Trophoblast cell (in vitro differentiated cells and primary cell): Measurements from ENCODE around the gene ATG4B.

ENCODE experiments used
- DNase-seq, 2 donors: peaks; one replicate each; pipeline ENCODE4 v3.0.0-alpha.2; 2016
- H2AFZ ChIP-seq: 2 replicates; pipeline ENCODE4 v1.6.1; 2013; ENCODE audit warnings: low read length, moderate library complexity, mild to moderate bottlenecking; ENCODE audit not compliant: insufficient read depth, poor library complexity
- H2AK5ac ChIP-seq: 2 replicates; pipeline ENCODE4 v1.6.1; 2013; ENCODE audit warnings: mild to moderate bottlenecking, low read length
- H2BK120ac ChIP-seq: 2 replicates; pipeline ENCODE4 v1.6.1; 2013; ENCODE audit warnings: low read length, mild to moderate bottlenecking, moderate library complexity; ENCODE audit not compliant: insufficient read depth, poor library complexity
- H2BK12ac ChIP-seq: 2 replicates; pipeline ENCODE4 v1.6.1; 2013; ENCODE audit warnings: mild to moderate bottlenecking, low read length, moderate library complexity
- H2BK5ac ChIP-seq: 2 replicates; pipeline ENCODE4 v1.6.1; 2013; ENCODE audit warnings: low read length, low read depth, moderate library complexity, mild to moderate bottlenecking; ENCODE audit not compliant: poor library complexity
- H3K14ac ChIP-seq: 2 replicates; pipeline ENCODE4 v1.6.1; 2013; ENCODE audit warnings: mild to moderate bottlenecking, low read length
- H3K18ac ChIP-seq: 2 replicates; pipeline ENCODE4 v1.6.1; 2013; ENCODE audit warnings: mild to moderate bottlenecking, low read length
- H3K23ac ChIP-seq: 2 replicates; pipeline ENCODE4 v1.6.1; 2013; ENCODE audit warnings: low read length
- H3K27ac ChIP-seq: 2 replicates; pipeline ENCODE4 v1.5.1; 2013; ENCODE audit warnings: low read depth, mild to moderate bottlenecking, inconsistent platforms, low read length, moderate library complexity
- H3K27me3 ChIP-seq: 2 replicates; pipeline ENCODE4 v1.6.1; 2013; ENCODE audit warnings: inconsistent platforms, mild to moderate bottlenecking, low read length, moderate library complexity; ENCODE audit not compliant: insufficient read depth
- H3K36me3 ChIP-seq, 2 experiments: 1 replicate in 1 of 2; 2 replicates in 1 of 2; pipeline ENCODE4 v1.6.1; 2013; ENCODE audit warnings: low read length in 2 of 2, mild to moderate bottlenecking in 2 of 2, moderate library complexity in 1 of 2; ENCODE audit not compliant: insufficient read depth in 2 of 2, control insufficient read depth in 1 of 2
- H3K4ac ChIP-seq: 2 replicates; pipeline ENCODE4 v1.6.1; 2013; ENCODE audit warnings: low read depth, mild to moderate bottlenecking, low read length, moderate library complexity
- H3K4me1 ChIP-seq, 2 experiments: 1 replicate in 1 of 2; 2 replicates in 1 of 2; pipeline ENCODE4 v1.6.1; 2013; ENCODE audit warnings: low read length in 2 of 2, mild to moderate bottlenecking in 2 of 2, moderate library complexity in 1 of 2; ENCODE audit not compliant: insufficient read depth in 2 of 2, control insufficient read depth in 1 of 2
- H3K4me2 ChIP-seq: 2 replicates; pipeline ENCODE4 v1.6.1; 2013; ENCODE audit warnings: inconsistent platforms, mild to moderate bottlenecking, low read length, moderate library complexity
- H3K4me3 ChIP-seq: 2 replicates; pipeline ENCODE4 v1.5.1; 2013; ENCODE audit warnings: mild to moderate bottlenecking, low read depth, low read length, inconsistent platforms
- H3K79me1 ChIP-seq: one replicate; pipeline ENCODE4 v1.6.1; 2013; ENCODE audit warnings: low read length
- H3K79me2 ChIP-seq: 2 replicates; pipeline ENCODE4 v1.6.1; 2013; ENCODE audit warnings: low read length, mild to moderate bottlenecking; ENCODE audit not compliant: control insufficient read depth, insufficient read depth, poor library complexity
- H3K9ac ChIP-seq: 2 replicates; pipeline ENCODE4 v1.6.1; 2013; ENCODE audit warnings: mild to moderate bottlenecking, low read length
- H3K9me3 ChIP-seq: 2 replicates; pipeline ENCODE4 v1.6.1; 2013; ENCODE audit warnings: low read depth, mild to moderate bottlenecking, control low read depth, inconsistent platforms, low read length; ENCODE audit not compliant: insufficient read depth
- H4K12ac ChIP-seq: 2 replicates; pipeline ENCODE4 v1.6.1; 2013; ENCODE audit warnings: low read depth, mild to moderate bottlenecking, low read length, moderate library complexity
- H4K8ac ChIP-seq: 2 replicates; pipeline ENCODE4 v1.6.1; 2013; ENCODE audit warnings: low read depth, mild to moderate bottlenecking, low read length, moderate library complexity
- H4K91ac ChIP-seq: one replicate; pipeline ENCODE4 v1.6.1; 2013; ENCODE audit warnings: low read depth, mild to moderate bottlenecking, low read length, moderate library complexity
- WGBS: extraction: QIAGEN DNeasy Blood & Tissue Kit; methylation state at CpG from one replicate; pipeline ENCODE4 v1.1.7; 2013; ENCODE audit warnings: missing lambda C conversion rate; ENCODE audit not compliant: insufficient read length, insufficient coverage; ENCODE audit errors: extremely low coverage; 5-methylcytosine and 5-hydroxymethylcytosine counted together

Gene ATG4B

GRCh38 chr2:241635756-241636155 is 1.7 kb upstream of the ATG4B start:
- Histone ChIP-seq H3K36me3 (peaks cover 30 to 39% of the 10 kb centered on the region in 2 experiments), H3K79me2 (peaks cover 15% of the 10 kb centered on the region), H4K12ac (no peak overlapping the region), H3K9me3 (peaks cover 3% of the 10 kb centered on the region), H2BK5ac (no peak overlapping the region), H3K27ac (no peak overlapping the region), H3K4ac (peak overlapping the region; percentile 53), H3K23ac (peak overlapping the region; percentile 79), H2BK120ac (no peak overlapping the region), H2BK12ac (no peak overlapping the region), H4K91ac (no peak overlapping the region), H3K4me3 (no peak overlapping the region), H2AK5ac (no peak overlapping the region), H3K79me1 (peaks cover 11% of the 10 kb centered on the region), H4K8ac (no peak overlapping the region), H2AFZ (no peak overlapping the region), H3K14ac (no peak overlapping the region), H3K4me1 (peaks cover 3 to 6% of the 10 kb centered on the region in 2 experiments), H3K18ac (no peak overlapping the region), H3K4me2 (peak overlapping the region; percentile 94), H3K27me3 (no peaks in the 10 kb centered on the region), H3K9ac (no peak overlapping the region)
- DNase-seq = peak in 1 of 2 donors; percentile 12
- WGBS = no CpG with 5 or more reads among the region's 6 CpGs

GRCh38 chr2:241636182-241637017 is 1.1 kb upstream of the ATG4B start:
- peak; percentile 22 to 58 for DNase-seq
- H3K4ac ChIP-seq = peak overlapping the region; percentile 16
- peak overlapping the region; percentile 76 for H2AFZ ChIP-seq
- peaks cover 3 to 6% of the 10 kb centered on the region in 2 experiments for H3K4me1 ChIP-seq
- no peak overlapping the region for H2AK5ac ChIP-seq
- no peak overlapping the region for H2BK12ac ChIP-seq
- H3K79me2 ChIP-seq = peaks cover 15% of the 10 kb centered on the region
- H3K4me2 ChIP-seq = peak overlapping the region; percentile 94
- peak overlapping the region; percentile 84 for H3K14ac ChIP-seq
- no peaks in the 10 kb centered on the region for H3K27me3 ChIP-seq
- peak overlapping the region; percentile 97 for H3K4me3 ChIP-seq
- no CpG with 5 or more reads among the region's 97 CpGs for WGBS
- peak overlapping the region; percentile 74 for H4K91ac ChIP-seq
- H3K79me1 ChIP-seq = peaks cover 11% of the 10 kb centered on the region
- peaks cover 29 to 36% of the 10 kb centered on the region in 2 experiments for H3K36me3 ChIP-seq
- H2BK5ac ChIP-seq = peak overlapping the region; percentile 63
- H3K27ac ChIP-seq = peak overlapping the region; percentile 96
- peak overlapping the region; percentile 70 for H3K9ac ChIP-seq
- H3K9me3 ChIP-seq = peaks cover 3% of the 10 kb centered on the region
- peak overlapping the region; percentile 63 for H4K12ac ChIP-seq
- H3K23ac ChIP-seq = no peak overlapping the region
- peak overlapping the region; percentile 73 for H4K8ac ChIP-seq
- peak overlapping the region; percentile 5 for H2BK120ac ChIP-seq
- H3K18ac ChIP-seq = peak overlapping the region; percentile 79

- Histone ChIP-seq H2BK5ac (peak overlapping the region; percentile 74), H2BK12ac (no peak overlapping the region), H3K36me3 (peaks cover 16 to 24% of the 10 kb centered on the region in 2 experiments), H3K79me1 (peaks cover 11% of the 10 kb centered on the region), H3K4ac (peak overlapping the region; percentile 56), H4K8ac (peak overlapping the region; percentile 81), H4K12ac (peak overlapping the region; percentile 89), H4K91ac (peak overlapping the region; percentile 64), H3K14ac (peak overlapping the region; percentile 86), H3K27ac (peak overlapping the region; percentile 32), H3K4me2 (peak overlapping the region; percentile 87), H2AFZ (peak overlapping the region; percentile 82), H3K18ac (peak overlapping the region; percentile 27), H2AK5ac (no peak overlapping the region), H3K27me3 (no peaks in the 10 kb centered on the region), H3K23ac (no peak overlapping the region), H3K4me3 (peak overlapping the region; percentile 98), H3K79me2 (peaks cover 17% of the 10 kb centered on the region), H2BK120ac (peak overlapping the region; percentile 33), H3K4me1 (peaks cover 3 to 6% of the 10 kb centered on the region in 2 experiments), H3K9ac (peak overlapping the region; percentile 89), H3K9me3 (peaks cover 2% of the 10 kb centered on the region)
- DNase-seq = peak in 1 of 2 donors; percentile 40
- WGBS = no CpG with 5 or more reads among the region's 67 CpGs
Observed at GRCh38 chr2:241637795-241638660, 535 bp downstream of the ATG4B start.

GRCh38 chr2:241638940-241639339 is 1.4 kb downstream of the ATG4B start:
- H2AK5ac ChIP-seq = no peak overlapping the region
- H3K79me1 ChIP-seq = peaks cover 11% of the 10 kb centered on the region
- peaks cover 3 to 6% of the 10 kb centered on the region in 2 experiments for H3K4me1 ChIP-seq
- H3K4ac ChIP-seq = peak overlapping the region; percentile 25
- no peak overlapping the region for H2BK12ac ChIP-seq
- H3K27ac ChIP-seq = no peak overlapping the region
- H3K36me3 ChIP-seq = peaks cover 9 to 16% of the 10 kb centered on the region in 2 experiments
- H3K9ac ChIP-seq = no peak overlapping the region
- H3K4me2 ChIP-seq = no peak overlapping the region
- peaks cover 17% of the 10 kb centered on the region for H3K79me2 ChIP-seq
- no peak overlapping the region for H2AFZ ChIP-seq
- H3K23ac ChIP-seq = no peak overlapping the region
- WGBS = no CpG with 5 or more reads among the region's 14 CpGs
- no peak overlapping the region for H3K4me3 ChIP-seq
- H4K12ac ChIP-seq = no peak overlapping the region
- no peak overlapping the region for H4K8ac ChIP-seq
- no peak overlapping the region for H2BK120ac ChIP-seq
- H3K14ac ChIP-seq = no peak overlapping the region
- peaks cover 2% of the 10 kb centered on the region for H3K9me3 ChIP-seq
- no peak overlapping the region for H2BK5ac ChIP-seq
- DNase-seq = no peak
- H3K18ac ChIP-seq = no peak overlapping the region
- H4K91ac ChIP-seq = no peak overlapping the region
- no peaks in the 10 kb centered on the region for H3K27me3 ChIP-seq
